HepG2 (cell line): ENCODE results near the gene BCAS3. TPM values are rescaled to one million over a fixed set of nuclear protein-coding genes. Genes with fewer than 3 reads are reported as not detected.
A peak's percentile ranks its signal among the peaks of the same experiment; 100 is the strongest.

Source experiments
- CHCHD3 ChIP-seq: sonication (generic); formaldehyde crosslinking; IDR thresholded peaks from 2 replicates; pipeline ENCODE4 v1.8.0; 2022; ENCODE audit warnings: mild to moderate bottlenecking, missing genetic modification reagents, moderate library complexity
- GATAD2A ChIP-seq: IDR thresholded peaks from 2 replicates; pipeline ENCODE4 v1.6.1; 2016
- GMEB1 ChIP-seq: sonication (generic); formaldehyde crosslinking; IDR thresholded peaks from 2 replicates; pipeline ENCODE4 v1.5.1; 2020; ENCODE audit warnings: missing genetic modification reagents, mild to moderate bottlenecking, borderline replicate concordance
- JDP2 ChIP-seq: sonication (generic); formaldehyde crosslinking; IDR thresholded peaks from 2 replicates; pipeline ENCODE4 v1.8.1; 2022; ENCODE audit warnings: missing genetic modification reagents, borderline replicate concordance
- MAFG ChIP-seq: sonication (generic); formaldehyde crosslinking; IDR thresholded peaks from 2 replicates; pipeline ENCODE4 v1.5.1; 2020; ENCODE audit warnings: mild to moderate bottlenecking, missing genetic modification reagents
- MTF1 ChIP-seq: sonication (generic); formaldehyde crosslinking; IDR thresholded peaks from 2 replicates; pipeline ENCODE4 v1.5.0; 2020; ENCODE audit warnings: missing genetic modification reagents
- NFE2L1 ChIP-seq: sonication (generic); formaldehyde crosslinking; IDR thresholded peaks from 2 replicates; pipeline ENCODE4 v1.4.0; 2020; ENCODE audit warnings: missing genetic modification reagents, mild to moderate bottlenecking, borderline replicate concordance
- NR1H2 ChIP-seq: sonication (generic); formaldehyde crosslinking; IDR thresholded peaks from 2 replicates; pipeline ENCODE4 v1.8.1; 2022; ENCODE audit warnings: low read depth, missing genetic modification reagents, borderline replicate concordance
- NR2F6 ChIP-seq, 2 experiments: IDR thresholded peaks; 2 replicates each; pipeline ENCODE4 v1.6.1; 2016; ENCODE audit warnings: antibody characterized with exemption in 1 of 2, mild to moderate bottlenecking in 1 of 2
- PLRG1 ChIP-seq: fragments of 450-650 bp; conservative IDR thresholded peaks from 2 replicates; pipeline ENCODE4 v1.6.1; 2016
- SNAPC4 ChIP-seq: sonication (generic); formaldehyde crosslinking; IDR thresholded peaks from 2 replicates; pipeline ENCODE4 v1.4.0; 2020; ENCODE audit warnings: mild to moderate bottlenecking, missing genetic modification reagents
- SRSF9 ChIP-seq: fragments of 200-400 bp; formaldehyde crosslinking; IDR thresholded peaks from 2 replicates; pipeline ENCODE4 v1.6.1; 2018; ENCODE audit warnings: borderline replicate concordance, mild to moderate bottlenecking, low read depth, low read length; ENCODE audit not compliant: insufficient read depth, poor library complexity, severe bottlenecking
- WIZ ChIP-seq: sonication (generic); formaldehyde crosslinking; IDR thresholded peaks from 2 replicates; pipeline ENCODE4 v1.5.1; 2020; ENCODE audit warnings: mild to moderate bottlenecking, missing genetic modification reagents
- YY1 ChIP-seq: IDR thresholded peaks from 2 replicates; pipeline ENCODE4 v1.6.1; 2011; ENCODE audit warnings: low read length, low read depth, moderate library complexity, mild to moderate bottlenecking; ENCODE audit not compliant: insufficient read depth, insufficient replicate concordance
- ZBTB26 ChIP-seq: IDR thresholded peaks from 2 replicates; pipeline ENCODE4 v1.6.1; 2016; ENCODE audit warnings: missing compliant biosample characterization, missing genetic modification reagents, borderline replicate concordance
- ZBTB42 ChIP-seq: sonication (generic); formaldehyde crosslinking; IDR thresholded peaks from 2 replicates; pipeline ENCODE4 v1.5.0; 2020; ENCODE audit warnings: mild to moderate bottlenecking, missing genetic modification reagents
- ZNF12 ChIP-seq: sonication (generic); formaldehyde crosslinking; IDR thresholded peaks from 2 replicates; pipeline ENCODE4 v1.5.0; 2020; ENCODE audit warnings: missing genetic modification reagents
- ZNF343 ChIP-seq: sonication (generic); formaldehyde crosslinking; IDR thresholded peaks from 2 replicates; pipeline ENCODE4 v1.4.0; 2020; ENCODE audit warnings: mild to moderate bottlenecking, missing genetic modification reagents
- ZSCAN9 ChIP-seq: IDR thresholded peaks from 2 replicates; pipeline ENCODE4 v1.6.1; 2016; ENCODE audit warnings: borderline replicate concordance
- polyA plus RNA-seq, 8 experiments: library from polyadenylated mRNA; depleted of rRNA in 3 of 8; stranded (reverse) in 7 of 8; unstranded in 1 of 8; fragments of >200 nt; fragmentation: Illumina TruSeq in 4 of 8; extraction: Trizol in 4 of 8; gene quantifications; 2 replicates each; pipeline versions ENCODE4 v1.2.1 to v1.2.3, GENCODE V29; 2011 to 2016; ENCODE audit warnings: low read depth in 4 of 8, missing spikeins in 1 of 8, mixed read lengths in 1 of 8; ENCODE audit not compliant: insufficient read depth in 1 of 8
- total RNA-seq, 5 experiments: library from RNA; depleted of rRNA; stranded (reverse); fragments of >200 nt; fragmentation: Illumina TruSeq; extraction: Trizol; gene quantifications; 2 replicates each; pipeline ENCODE4 v1.2.3, GENCODE V29; 2016; ENCODE audit warnings: low read depth in 1 of 5
- TF ChIP-seq, protein P1 (sequence below): sonication (generic); formaldehyde crosslinking; IDR thresholded peaks from 2 replicates; pipeline ENCODE4 v1.4.0; 2020; ENCODE audit warnings: missing genetic modification reagents

The BCAS3 gene
- total and polyA plus RNA-seq, 2 of the 13 experiments (the other 11 are each of a cell fraction or from before 2014, with no cell fraction given) = 10.7 to 11.2 TPM

DNA sequence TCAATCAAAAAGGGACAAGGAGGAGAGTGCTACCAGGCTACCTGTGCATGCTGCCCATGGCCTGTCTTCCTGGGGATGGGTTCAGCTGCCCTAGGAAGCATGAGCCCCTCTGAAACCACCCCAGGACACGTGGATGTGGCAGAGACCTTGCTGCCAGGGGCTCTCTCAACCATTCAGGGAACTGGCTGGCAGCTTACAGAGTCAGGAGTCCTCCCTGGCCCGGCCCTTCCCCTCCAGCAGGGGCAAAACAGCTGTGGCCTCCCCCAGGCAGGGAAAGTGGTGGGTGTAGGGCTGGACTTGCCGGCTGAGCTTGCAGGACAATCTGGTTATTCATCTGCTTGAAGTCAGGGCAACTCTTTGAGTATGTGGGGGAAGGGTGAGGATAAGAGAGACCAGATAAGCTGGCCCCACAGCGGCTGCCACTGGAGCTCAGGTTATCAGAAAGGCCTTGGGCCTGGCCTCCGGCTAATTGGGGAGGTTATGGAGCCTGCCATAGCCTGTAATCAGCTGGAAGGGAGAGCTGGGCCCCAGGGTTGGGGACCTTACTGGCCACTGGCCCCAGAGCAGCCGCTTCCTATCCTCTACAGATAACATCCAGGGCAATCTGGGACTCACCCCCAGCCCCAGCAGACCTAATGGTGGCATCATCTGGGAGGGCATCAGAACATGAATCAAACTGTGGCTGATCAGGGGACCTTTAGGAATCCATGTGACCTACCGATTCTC lies 716.4 kb downstream of the BCAS3 start (continued):
- no peak for TF ChIP-seq CHCHD3 (CRISPR knock-in tag)
- TF ChIP-seq PLRG1 = no peak
- no peak for TF ChIP-seq MAFG (CRISPR knock-in tag)
- TF ChIP-seq YY1 = no peak
- no peak for TF ChIP-seq NFE2L1 (CRISPR knock-in tag)
- 0 out of 2 replicates have a peak, but pooled peaks have one; percentile 42 for TF ChIP-seq ZNF12 (CRISPR knock-in tag)
- TF ChIP-seq, protein P1, sequence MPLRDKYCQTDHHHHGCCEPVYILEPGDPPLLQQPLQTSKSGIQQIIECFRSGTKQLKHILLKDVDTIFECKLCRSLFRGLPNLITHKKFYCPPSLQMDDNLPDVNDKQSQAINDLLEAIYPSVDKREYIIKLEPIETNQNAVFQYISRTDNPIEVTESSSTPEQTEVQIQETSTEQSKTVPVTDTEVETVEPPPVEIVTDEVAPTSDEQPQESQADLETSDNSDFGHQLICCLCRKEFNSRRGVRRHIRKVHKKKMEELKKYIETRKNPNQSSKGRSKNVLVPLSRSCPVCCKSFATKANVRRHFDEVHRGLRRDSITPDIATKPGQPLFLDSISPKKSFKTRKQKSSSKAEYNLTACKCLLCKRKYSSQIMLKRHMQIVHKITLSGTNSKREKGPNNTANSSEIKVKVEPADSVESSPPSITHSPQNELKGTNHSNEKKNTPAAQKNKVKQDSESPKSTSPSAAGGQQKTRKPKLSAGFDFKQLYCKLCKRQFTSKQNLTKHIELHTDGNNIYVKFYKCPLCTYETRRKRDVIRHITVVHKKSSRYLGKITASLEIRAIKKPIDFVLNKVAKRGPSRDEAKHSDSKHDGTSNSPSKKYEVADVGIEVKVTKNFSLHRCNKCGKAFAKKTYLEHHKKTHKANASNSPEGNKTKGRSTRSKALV (CRISPR knock-in tag) = peak; percentile 68
- peak; percentile 55; the same call in 1 of the 2 replicates for TF ChIP-seq GMEB1 (CRISPR knock-in tag)
- TF ChIP-seq WIZ = no peak
- no peak for TF ChIP-seq ZBTB26 (CRISPR knock-in tag)
- peak; percentile 54; the same call in 1 of the 2 replicates for TF ChIP-seq ZSCAN9 (CRISPR knock-in tag)
- TF ChIP-seq ZBTB42 = no peak
- 0 out of 2 replicates have a peak, but pooled peaks have one; percentile 47 for TF ChIP-seq NR1H2 (CRISPR knock-in tag)
- TF ChIP-seq SRSF9 = no peak
- TF ChIP-seq SNAPC4 (CRISPR knock-in tag) = no peak
- peak; percentile 79 for TF ChIP-seq NR2F6 (IDR thresholded peaks at IDR 0.05)
- TF ChIP-seq NR2F6 (CRISPR knock-in tag; IDR thresholded peaks at IDR 0.05) = peak; percentile 75
- TF ChIP-seq MTF1 (CRISPR knock-in tag) = no peak
- peak; percentile 83; the same call in 1 of the 2 replicates for TF ChIP-seq ZNF343 (CRISPR knock-in tag)
- TF ChIP-seq JDP2 = no peak
- peak; percentile 79 for TF ChIP-seq GATAD2A
